Measurements from ENCODE around the gene ITGB1BP1.

Gene ITGB1BP1

GRCh38 chr2:9418746-9419145 is 4.6 kb downstream of the ITGB1BP1 start:
- H3K4me3 ChIP-seq (ENCODE audit: low read depth, low read length) = no peak overlapping the region
- no peak for DNase-seq (ENCODE audit: low read depth)
- no peak for TF ChIP-seq CTCF (IDR thresholded peaks at IDR 0.05; ENCODE audit: control insufficient read depth, extremely low read depth, insufficient read depth)

- no peak overlapping the region for H3K4me3 ChIP-seq (ENCODE audit: low read depth, low read length)
- no peak for TF ChIP-seq CTCF (IDR thresholded peaks at IDR 0.05; ENCODE audit: control insufficient read depth, extremely low read depth, insufficient read depth)
- DNase-seq (ENCODE audit: low read depth) = no peak
Measured at GRCh38 chr2:9417725-9418124, 5.6 kb downstream of the ITGB1BP1 start.

GRCh38 chr2:9416962-9417316 is 6.4 kb downstream of the ITGB1BP1 start:
- DNase-seq (ENCODE audit: low read depth) = no peak
- no peak for TF ChIP-seq CTCF (IDR thresholded peaks at IDR 0.05; ENCODE audit: control insufficient read depth, extremely low read depth, insufficient read depth)
- H3K4me3 ChIP-seq (ENCODE audit: low read depth, low read length) = no peak overlapping the region

GRCh38 chr2:9416267-9416961 is 6.9 kb downstream of the ITGB1BP1 start:
- no peak overlapping the region for H3K4me3 ChIP-seq (ENCODE audit: low read depth, low read length)
- no peak for TF ChIP-seq CTCF (IDR thresholded peaks at IDR 0.05; ENCODE audit: control insufficient read depth, extremely low read depth, insufficient read depth)
- DNase-seq (ENCODE audit: low read depth) = no peak

GRCh38 chr2:9415516-9416169 is 7.7 kb downstream of the ITGB1BP1 start:
- DNase-seq (ENCODE audit: low read depth) = no peak
- TF ChIP-seq CTCF (IDR thresholded peaks at IDR 0.05; ENCODE audit: control insufficient read depth, extremely low read depth, insufficient read depth) = no peak
- H3K4me3 ChIP-seq (ENCODE audit: low read depth, low read length) = no peak overlapping the region

- no peak for TF ChIP-seq CTCF (IDR thresholded peaks at IDR 0.05; ENCODE audit: control insufficient read depth, extremely low read depth, insufficient read depth)
- H3K4me3 ChIP-seq (ENCODE audit: low read depth, low read length) = no peak overlapping the region
- no peak for DNase-seq (ENCODE audit: low read depth)
Measured at GRCh38 chr2:9412781-9413180, 10.5 kb downstream of the ITGB1BP1 start.

GRCh38 chr2:9410108-9410507 is 13.2 kb downstream of the ITGB1BP1 start:
- no peak for DNase-seq (ENCODE audit: low read depth)
- TF ChIP-seq CTCF (IDR thresholded peaks at IDR 0.05; ENCODE audit: control insufficient read depth, extremely low read depth, insufficient read depth) = no peak

More at GRCh38 chr2:9410108-9410507, 13.2 kb downstream of the ITGB1BP1 start:
- no peak overlapping the region for H3K4me3 ChIP-seq (ENCODE audit: low read depth, low read length)

All from LNCaP clone FGC (cell line).